ENCODE data around the gene KAZN.

Gene KAZN

GRCh38 chr1:14718476-14718875, 120.0 kb downstream of the KAZN start:
- DNase-seq = no peak

- DNase-seq = no peak
Observed at GRCh38 chr1:14723401-14723800, 124.9 kb downstream of the KAZN start.

- DNase-seq = no peak
Observed at GRCh38 chr1:14724246-14724645, 125.8 kb downstream of the KAZN start.

- DNase-seq = no peak
Observed at GRCh38 chr1:14724678-14725077, 126.2 kb downstream of the KAZN start.

GRCh38 chr1:14725238-14725637, 126.8 kb downstream of the KAZN start:
- DNase-seq = no peak

GRCh38 chr1:14725695-14726094, 127.2 kb downstream of the KAZN start:
- no peak for DNase-seq

GRCh38 chr1:14726606-14727005, 128.1 kb downstream of the KAZN start:
- DNase-seq = no peak

- no peak for DNase-seq
Observed at GRCh38 chr1:14728516-14728915, 130.0 kb downstream of the KAZN start.

GRCh38 chr1:14732728-14733047, 134.2 kb downstream of the KAZN start:
- no peak for DNase-seq

GRCh38 chr1:14733048-14733778, 134.7 kb downstream of the KAZN start:
- no peak for DNase-seq

- no peak for DNase-seq
Observed at GRCh38 chr1:14733779-14734140, 135.3 kb downstream of the KAZN start.

GRCh38 chr1:14735841-14736240, 137.4 kb downstream of the KAZN start:
- no peak for DNase-seq

- DNase-seq = no peak
Observed at GRCh38 chr1:14737561-14738094, 139.1 kb downstream of the KAZN start.

GRCh38 chr1:14738235-14738634, 139.8 kb downstream of the KAZN start:
- DNase-seq = no peak

GRCh38 chr1:14738647-14739046, 140.2 kb downstream of the KAZN start:
- DNase-seq = no peak

- no peak for DNase-seq
Observed at GRCh38 chr1:14739082-14739832, 140.8 kb downstream of the KAZN start.

- DNase-seq = no peak
Observed at GRCh38 chr1:14740016-14740415, 141.5 kb downstream of the KAZN start.

- DNase-seq = no peak
Observed at GRCh38 chr1:14741082-14741481, 142.6 kb downstream of the KAZN start.

GRCh38 chr1:14741532-14741931, 143.0 kb downstream of the KAZN start:
- no peak for DNase-seq

GRCh38 chr1:14742181-14742980, 143.9 kb downstream of the KAZN start:
- DNase-seq = no peak

GRCh38 chr1:14743368-14743767, 144.9 kb downstream of the KAZN start:
- no peak for DNase-seq

GRCh38 chr1:14745001-14745720, 146.7 kb downstream of the KAZN start:
- DNase-seq = no peak

GRCh38 chr1:14745789-14746188, 147.3 kb downstream of the KAZN start:
- DNase-seq = no peak
